Measurements from ENCODE around the gene SETBP1. TPM values are rescaled to one million over a fixed set of nuclear protein-coding genes. Genes with fewer than 3 reads are reported as not detected.

SETBP1 gene
- total and polyA plus RNA-seq, 2 of the 4 experiments (the other 2 are of a cell fraction) = 0.19 to 0.36 TPM

- ATAC-seq (ENCODE audit: low read depth) (no peak), DNase-seq (no peak)
- Histone ChIP-seq H4K8ac (ENCODE audit: low read depth in 2 of 2, low read length in 2 of 2) (no peak overlapping the region), H2BK5ac (ENCODE audit: low read depth, low read length, poor library complexity, severe bottlenecking) (no peak overlapping the region), H3K18ac (ENCODE audit: low read depth, low read length) (no peak overlapping the region), H3K4ac (ENCODE audit: low read depth, low read length) (no peak overlapping the region), H3K23ac (ENCODE audit: low read depth, low read length) (no peak overlapping the region), H4K91ac (ENCODE audit: insufficient read depth, low read depth, low read length) (no peak overlapping the region), H3K4me3 (ENCODE audit: insufficient read depth, low read depth, low read length) (no peak overlapping the region), H2BK20ac (ENCODE audit: low read depth, low read length) (no peak overlapping the region), H3K56ac (ENCODE audit: extremely low read depth, insufficient read depth, low read length) (no peak overlapping the region), H3K36me3 (ENCODE audit: control insufficient read depth, insufficient read depth, low read length) (no peaks in the 10 kb centered on the region), H3K79me1 (ENCODE audit: low read depth in 1 of 2, low read length in 2 of 2) (no peaks in the 10 kb centered on the region), H3K9me1 (ENCODE audit: insufficient read depth, low read length) (no peaks in the 10 kb centered on the region), H3K14ac (replicated peaks; ENCODE audit: low read depth, low read length) (no peak overlapping the region), H3K9ac (ENCODE audit: low read depth, low read length) (no peak overlapping the region), H2AK5ac (ENCODE audit: low read depth, low read length) (no peak overlapping the region), H4K5ac (ENCODE audit: low read depth, low read length) (no peak overlapping the region), H3K27me3 (ENCODE audit: control insufficient read depth, insufficient read depth, low read length) (no peaks in the 10 kb centered on the region), H3K9me3 (ENCODE audit: control insufficient read depth, insufficient read depth, low read length) (no peaks in the 10 kb centered on the region), H2AFZ (replicated peaks; ENCODE audit: low read length, poor library complexity) (no peak overlapping the region), H3K4me1 (ENCODE audit: control insufficient read depth, insufficient read depth, low read length) (no peaks in the 10 kb centered on the region), H2AK9ac (replicated peaks; ENCODE audit: low read depth, low read length, poor library complexity) (no peak overlapping the region), H4K20me1 (ENCODE audit: insufficient read depth, low read length) (no peaks in the 10 kb centered on the region), H3K4me2 (ENCODE audit: low read depth, low read length) (no peak overlapping the region), H2BK120ac (ENCODE audit: low read depth, low read length) (no peak overlapping the region), H3K27ac (ENCODE audit: insufficient read depth, low read length) (no peak overlapping the region), H2BK15ac (ENCODE audit: low read depth, low read length) (no peak overlapping the region)
- intact Hi-C loops (cut with micrococcal nuclease) (no loop called here), in situ Hi-C loops (cut with MboI; ENCODE audit: low sequenced_read_pairs) (no loop called here), dilution Hi-C loops (cut with HindIII; ENCODE audit: low sequenced_read_pairs, unreplicated experiment) (no loop called here)
- ChIA-PET CTCF (no interaction called here), POLR2A (ENCODE audit: unreplicated experiment) (no interaction called here)
- no TSS peak for BruUV-seq (replicated peaks)
- TF ChIP-seq RAD21 (IDR thresholded peaks at IDR 0.05; ENCODE audit: low read length) (no peak), MAZ (IDR thresholded peaks at IDR 0.05; ENCODE audit: borderline replicate concordance, low read depth, low read length) (no peak), RCOR1 (IDR thresholded peaks at IDR 0.05; ENCODE audit: insufficient replicate concordance, low read length) (no peak), BHLHE40 (IDR thresholded peaks at IDR 0.05; ENCODE audit: low read depth, low read length) (no peak)
Measured at GRCh38 chr18:44636241-44636640, 44.4 kb upstream of the SETBP1 start.

All from IMR-90 (cell line).